ENCODE measurements around the gene STK31.

Gene STK31

DNA sequence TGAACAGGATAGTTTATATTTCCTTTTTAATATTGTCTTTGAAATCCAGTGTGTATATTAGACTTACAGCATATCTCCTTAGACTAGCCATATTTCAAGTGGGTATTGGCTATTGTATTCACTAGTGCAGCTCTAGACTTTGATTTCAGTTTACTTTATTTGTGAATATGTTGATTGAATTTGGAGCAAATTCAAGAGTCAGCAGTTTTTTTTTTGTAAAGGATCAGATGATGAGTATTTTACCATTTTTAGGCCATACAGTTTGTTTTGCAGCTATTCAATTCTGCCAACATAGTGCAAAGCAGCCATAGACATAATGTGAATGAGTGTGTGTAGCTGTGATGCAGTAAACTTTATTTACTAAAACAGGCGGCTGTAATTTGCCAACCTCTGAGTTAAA is 4.6 kb downstream of the STK31 start:
- no peak for TF ChIP-seq ZNF16 (tag by site-specific recombination; IDR thresholded peaks at IDR 0.05; ENCODE audit: low read depth)
- POLR2A ChIA-PET = interaction anchor here (1.3 kb wide), 1 partner anchor 184 kb away, joined by 3 read pairs; no protein-coding TSS in a partner anchor
- Histone ChIP-seq H3K9me3 (ENCODE audit: control insufficient read depth, insufficient read depth, low read depth, low read length) (no peaks in the 10 kb centered on the region), H3K4me3 (ENCODE audit: low read depth, low read length) (no peak overlapping the region), H3K27ac (ENCODE audit: extremely low read depth, low read depth, low read length) (no peak overlapping the region), H3K4me1 (ENCODE audit: control insufficient read depth, insufficient read depth, low read length) (no peaks in the 10 kb centered on the region), H3K36me3 (ENCODE audit: control insufficient read depth in 2 of 2, insufficient read depth in 1 of 2, low read length in 2 of 2) (no peaks in the 10 kb centered on the region)
- CTCF ChIA-PET = interaction anchor here (0.7 to 2.9 kb wide), 6 partner anchors 19 to 453 kb away, joined by 3 to 18 read pairs (median 5); no protein-coding TSS in a partner anchor

DNA sequence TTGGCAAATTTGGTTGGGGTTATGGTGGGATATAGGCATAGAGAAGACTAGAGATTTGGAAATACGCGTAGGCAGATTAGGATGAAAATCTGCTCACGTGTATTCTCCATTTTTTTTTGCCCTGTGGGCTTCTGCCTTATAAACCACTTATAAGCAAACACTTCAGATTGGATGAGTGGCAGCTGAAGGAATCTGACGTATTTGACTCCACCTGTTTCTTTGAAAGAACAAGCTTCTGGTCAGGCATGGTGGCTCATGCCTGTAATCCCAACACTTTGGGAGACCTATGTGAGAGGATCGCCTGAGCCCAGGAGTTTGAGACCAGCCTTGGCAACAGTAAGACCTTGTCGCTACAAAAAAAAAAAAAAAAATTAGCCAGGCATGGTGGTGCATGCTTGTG is 5.1 kb downstream of the STK31 start:
- ChIA-PET CTCF (interaction anchor here (0.6 to 2.9 kb wide), 10 partner anchors 18 to 1213 kb away, joined by 3 to 18 read pairs (median 3); no protein-coding TSS in a partner anchor), POLR2A (no interaction called here)
- H3K36me3 ChIP-seq (ENCODE audit: control insufficient read depth in 2 of 2, insufficient read depth in 1 of 2, low read length in 2 of 2) = no peaks in the 10 kb centered on the region
- H3K4me1 ChIP-seq (ENCODE audit: control insufficient read depth, insufficient read depth, low read length) = peaks cover 3% of the 10 kb centered on the region
- H3K27ac ChIP-seq (ENCODE audit: extremely low read depth, low read depth, low read length) = no peak overlapping the region
- H3K9me3 ChIP-seq (ENCODE audit: control insufficient read depth, insufficient read depth, low read depth, low read length) = no peaks in the 10 kb centered on the region
- no peak overlapping the region for H3K4me3 ChIP-seq (ENCODE audit: low read depth, low read length)
- TF ChIP-seq, protein P1, sequence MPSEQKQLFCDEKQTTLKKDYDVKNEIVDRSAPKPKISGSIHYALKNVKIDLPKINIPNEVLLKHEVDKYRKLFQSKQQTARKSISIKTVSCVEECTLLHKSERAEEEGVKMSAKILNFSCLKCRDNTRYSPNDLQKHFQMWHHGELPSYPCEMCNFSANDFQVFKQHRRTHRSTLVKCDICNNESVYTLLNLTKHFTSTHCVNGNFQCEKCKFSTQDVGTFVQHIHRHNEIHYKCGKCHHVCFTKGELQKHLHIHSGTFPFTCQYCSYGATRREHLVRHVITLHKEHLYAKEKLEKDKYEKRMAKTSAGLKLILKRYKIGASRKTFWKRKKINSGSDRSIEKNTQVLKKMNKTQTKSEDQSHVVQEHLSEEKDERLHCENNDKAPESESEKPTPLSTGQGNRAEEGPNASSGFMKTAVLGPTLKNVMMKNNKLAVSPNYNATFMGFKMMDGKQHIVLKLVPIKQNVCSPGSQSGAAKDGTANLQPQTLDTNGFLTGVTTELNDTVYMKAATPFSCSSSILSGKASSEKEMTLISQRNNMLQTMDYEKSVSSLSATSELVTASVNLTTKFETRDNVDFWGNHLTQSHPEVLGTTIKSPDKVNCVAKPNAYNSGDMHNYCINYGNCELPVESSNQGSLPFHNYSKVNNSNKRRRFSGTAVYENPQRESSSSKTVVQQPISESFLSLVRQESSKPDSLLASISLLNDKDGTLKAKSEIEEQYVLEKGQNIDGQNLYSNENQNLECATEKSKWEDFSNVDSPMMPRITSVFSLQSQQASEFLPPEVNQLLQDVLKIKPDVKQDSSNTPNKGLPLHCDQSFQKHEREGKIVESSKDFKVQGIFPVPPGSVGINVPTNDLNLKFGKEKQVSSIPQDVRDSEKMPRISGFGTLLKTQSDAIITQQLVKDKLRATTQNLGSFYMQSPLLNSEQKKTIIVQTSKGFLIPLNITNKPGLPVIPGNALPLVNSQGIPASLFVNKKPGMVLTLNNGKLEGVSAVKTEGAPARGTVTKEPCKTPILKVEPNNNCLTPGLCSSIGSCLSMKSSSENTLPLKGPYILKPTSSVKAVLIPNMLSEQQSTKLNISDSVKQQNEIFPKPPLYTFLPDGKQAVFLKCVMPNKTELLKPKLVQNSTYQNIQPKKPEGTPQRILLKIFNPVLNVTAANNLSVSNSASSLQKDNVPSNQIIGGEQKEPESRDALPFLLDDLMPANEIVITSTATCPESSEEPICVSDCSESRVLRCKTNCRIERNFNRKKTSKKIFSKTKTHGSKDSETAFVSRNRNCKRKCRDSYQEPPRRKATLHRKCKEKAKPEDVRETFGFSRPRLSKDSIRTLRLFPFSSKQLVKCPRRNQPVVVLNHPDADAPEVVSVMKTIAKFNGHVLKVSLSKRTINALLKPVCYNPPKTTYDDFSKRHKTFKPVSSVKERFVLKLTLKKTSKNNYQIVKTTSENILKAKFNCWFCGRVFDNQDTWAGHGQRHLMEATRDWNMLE (tag by site-specific recombination; conservative IDR thresholded peaks at IDR 0.05; ENCODE audit: low read depth) = no peak
- TF ChIP-seq, protein P2, sequence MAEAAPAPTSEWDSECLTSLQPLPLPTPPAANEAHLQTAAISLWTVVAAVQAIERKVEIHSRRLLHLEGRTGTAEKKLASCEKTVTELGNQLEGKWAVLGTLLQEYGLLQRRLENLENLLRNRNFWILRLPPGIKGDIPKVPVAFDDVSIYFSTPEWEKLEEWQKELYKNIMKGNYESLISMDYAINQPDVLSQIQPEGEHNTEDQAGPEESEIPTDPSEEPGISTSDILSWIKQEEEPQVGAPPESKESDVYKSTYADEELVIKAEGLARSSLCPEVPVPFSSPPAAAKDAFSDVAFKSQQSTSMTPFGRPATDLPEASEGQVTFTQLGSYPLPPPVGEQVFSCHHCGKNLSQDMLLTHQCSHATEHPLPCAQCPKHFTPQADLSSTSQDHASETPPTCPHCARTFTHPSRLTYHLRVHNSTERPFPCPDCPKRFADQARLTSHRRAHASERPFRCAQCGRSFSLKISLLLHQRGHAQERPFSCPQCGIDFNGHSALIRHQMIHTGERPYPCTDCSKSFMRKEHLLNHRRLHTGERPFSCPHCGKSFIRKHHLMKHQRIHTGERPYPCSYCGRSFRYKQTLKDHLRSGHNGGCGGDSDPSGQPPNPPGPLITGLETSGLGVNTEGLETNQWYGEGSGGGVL (tag by site-specific recombination; IDR thresholded peaks at IDR 0.05) = no peak
- TF ChIP-seq, protein P3, sequence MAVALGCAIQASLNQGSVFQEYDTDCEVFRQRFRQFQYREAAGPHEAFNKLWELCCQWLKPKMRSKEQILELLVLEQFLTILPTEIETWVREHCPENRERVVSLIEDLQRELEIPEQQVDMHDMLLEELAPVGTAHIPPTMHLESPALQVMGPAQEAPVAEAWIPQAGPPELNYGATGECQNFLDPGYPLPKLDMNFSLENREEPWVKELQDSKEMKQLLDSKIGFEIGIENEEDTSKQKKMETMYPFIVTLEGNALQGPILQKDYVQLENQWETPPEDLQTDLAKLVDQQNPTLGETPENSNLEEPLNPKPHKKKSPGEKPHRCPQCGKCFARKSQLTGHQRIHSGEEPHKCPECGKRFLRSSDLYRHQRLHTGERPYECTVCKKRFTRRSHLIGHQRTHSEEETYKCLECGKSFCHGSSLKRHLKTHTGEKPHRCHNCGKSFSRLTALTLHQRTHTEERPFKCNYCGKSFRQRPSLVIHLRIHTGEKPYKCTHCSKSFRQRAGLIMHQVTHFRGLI (tag by site-specific recombination; IDR thresholded peaks at IDR 0.05) = no peak
- TF ChIP-seq ZNF335 (tag by site-specific recombination; conservative IDR thresholded peaks at IDR 0.05) (no peak), ZNF292 (tag by site-specific recombination; IDR thresholded peaks at IDR 0.05; ENCODE audit: borderline replicate concordance, low read depth) (no peak), ZNF610 (tag by site-specific recombination; IDR thresholded peaks at IDR 0.05; ENCODE audit: borderline replicate concordance) (no peak), KLF7 (tag by site-specific recombination; IDR thresholded peaks at IDR 0.05; ENCODE audit: borderline replicate concordance) (no peak), ZNF792 (tag by site-specific recombination; IDR thresholded peaks at IDR 0.05) (no peak), ZNF266 (tag by site-specific recombination; IDR thresholded peaks at IDR 0.05; ENCODE audit: low read depth) (no peak)
- TF ChIP-seq, protein P4, sequence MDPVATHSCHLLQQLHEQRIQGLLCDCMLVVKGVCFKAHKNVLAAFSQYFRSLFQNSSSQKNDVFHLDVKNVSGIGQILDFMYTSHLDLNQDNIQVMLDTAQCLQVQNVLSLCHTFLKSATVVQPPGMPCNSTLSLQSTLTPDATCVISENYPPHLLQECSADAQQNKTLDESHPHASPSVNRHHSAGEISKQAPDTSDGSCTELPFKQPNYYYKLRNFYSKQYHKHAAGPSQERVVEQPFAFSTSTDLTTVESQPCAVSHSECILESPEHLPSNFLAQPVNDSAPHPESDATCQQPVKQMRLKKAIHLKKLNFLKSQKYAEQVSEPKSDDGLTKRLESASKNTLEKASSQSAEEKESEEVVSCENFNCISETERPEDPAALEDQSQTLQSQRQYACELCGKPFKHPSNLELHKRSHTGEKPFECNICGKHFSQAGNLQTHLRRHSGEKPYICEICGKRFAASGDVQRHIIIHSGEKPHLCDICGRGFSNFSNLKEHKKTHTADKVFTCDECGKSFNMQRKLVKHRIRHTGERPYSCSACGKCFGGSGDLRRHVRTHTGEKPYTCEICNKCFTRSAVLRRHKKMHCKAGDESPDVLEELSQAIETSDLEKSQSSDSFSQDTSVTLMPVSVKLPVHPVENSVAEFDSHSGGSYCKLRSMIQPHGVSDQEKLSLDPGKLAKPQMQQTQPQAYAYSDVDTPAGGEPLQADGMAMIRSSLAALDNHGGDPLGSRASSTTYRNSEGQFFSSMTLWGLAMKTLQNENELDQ (tag by site-specific recombination; IDR thresholded peaks at IDR 0.05; ENCODE audit: low read depth) = no peak
- TF ChIP-seq, protein P5, sequence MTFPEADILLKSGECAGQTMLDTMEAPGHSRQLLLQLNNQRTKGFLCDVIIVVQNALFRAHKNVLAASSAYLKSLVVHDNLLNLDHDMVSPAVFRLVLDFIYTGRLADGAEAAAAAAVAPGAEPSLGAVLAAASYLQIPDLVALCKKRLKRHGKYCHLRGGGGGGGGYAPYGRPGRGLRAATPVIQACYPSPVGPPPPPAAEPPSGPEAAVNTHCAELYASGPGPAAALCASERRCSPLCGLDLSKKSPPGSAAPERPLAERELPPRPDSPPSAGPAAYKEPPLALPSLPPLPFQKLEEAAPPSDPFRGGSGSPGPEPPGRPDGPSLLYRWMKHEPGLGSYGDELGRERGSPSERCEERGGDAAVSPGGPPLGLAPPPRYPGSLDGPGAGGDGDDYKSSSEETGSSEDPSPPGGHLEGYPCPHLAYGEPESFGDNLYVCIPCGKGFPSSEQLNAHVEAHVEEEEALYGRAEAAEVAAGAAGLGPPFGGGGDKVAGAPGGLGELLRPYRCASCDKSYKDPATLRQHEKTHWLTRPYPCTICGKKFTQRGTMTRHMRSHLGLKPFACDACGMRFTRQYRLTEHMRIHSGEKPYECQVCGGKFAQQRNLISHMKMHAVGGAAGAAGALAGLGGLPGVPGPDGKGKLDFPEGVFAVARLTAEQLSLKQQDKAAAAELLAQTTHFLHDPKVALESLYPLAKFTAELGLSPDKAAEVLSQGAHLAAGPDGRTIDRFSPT (tag by site-specific recombination; IDR thresholded peaks at IDR 0.05) = no peak
- TF ChIP-seq, protein P6, sequence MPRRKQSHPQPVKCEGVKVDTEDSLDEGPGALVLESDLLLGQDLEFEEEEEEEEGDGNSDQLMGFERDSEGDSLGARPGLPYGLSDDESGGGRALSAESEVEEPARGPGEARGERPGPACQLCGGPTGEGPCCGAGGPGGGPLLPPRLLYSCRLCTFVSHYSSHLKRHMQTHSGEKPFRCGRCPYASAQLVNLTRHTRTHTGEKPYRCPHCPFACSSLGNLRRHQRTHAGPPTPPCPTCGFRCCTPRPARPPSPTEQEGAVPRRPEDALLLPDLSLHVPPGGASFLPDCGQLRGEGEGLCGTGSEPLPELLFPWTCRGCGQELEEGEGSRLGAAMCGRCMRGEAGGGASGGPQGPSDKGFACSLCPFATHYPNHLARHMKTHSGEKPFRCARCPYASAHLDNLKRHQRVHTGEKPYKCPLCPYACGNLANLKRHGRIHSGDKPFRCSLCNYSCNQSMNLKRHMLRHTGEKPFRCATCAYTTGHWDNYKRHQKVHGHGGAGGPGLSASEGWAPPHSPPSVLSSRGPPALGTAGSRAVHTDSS (tag by site-specific recombination; IDR thresholded peaks at IDR 0.05) = no peak
- TF ChIP-seq, protein P7, sequence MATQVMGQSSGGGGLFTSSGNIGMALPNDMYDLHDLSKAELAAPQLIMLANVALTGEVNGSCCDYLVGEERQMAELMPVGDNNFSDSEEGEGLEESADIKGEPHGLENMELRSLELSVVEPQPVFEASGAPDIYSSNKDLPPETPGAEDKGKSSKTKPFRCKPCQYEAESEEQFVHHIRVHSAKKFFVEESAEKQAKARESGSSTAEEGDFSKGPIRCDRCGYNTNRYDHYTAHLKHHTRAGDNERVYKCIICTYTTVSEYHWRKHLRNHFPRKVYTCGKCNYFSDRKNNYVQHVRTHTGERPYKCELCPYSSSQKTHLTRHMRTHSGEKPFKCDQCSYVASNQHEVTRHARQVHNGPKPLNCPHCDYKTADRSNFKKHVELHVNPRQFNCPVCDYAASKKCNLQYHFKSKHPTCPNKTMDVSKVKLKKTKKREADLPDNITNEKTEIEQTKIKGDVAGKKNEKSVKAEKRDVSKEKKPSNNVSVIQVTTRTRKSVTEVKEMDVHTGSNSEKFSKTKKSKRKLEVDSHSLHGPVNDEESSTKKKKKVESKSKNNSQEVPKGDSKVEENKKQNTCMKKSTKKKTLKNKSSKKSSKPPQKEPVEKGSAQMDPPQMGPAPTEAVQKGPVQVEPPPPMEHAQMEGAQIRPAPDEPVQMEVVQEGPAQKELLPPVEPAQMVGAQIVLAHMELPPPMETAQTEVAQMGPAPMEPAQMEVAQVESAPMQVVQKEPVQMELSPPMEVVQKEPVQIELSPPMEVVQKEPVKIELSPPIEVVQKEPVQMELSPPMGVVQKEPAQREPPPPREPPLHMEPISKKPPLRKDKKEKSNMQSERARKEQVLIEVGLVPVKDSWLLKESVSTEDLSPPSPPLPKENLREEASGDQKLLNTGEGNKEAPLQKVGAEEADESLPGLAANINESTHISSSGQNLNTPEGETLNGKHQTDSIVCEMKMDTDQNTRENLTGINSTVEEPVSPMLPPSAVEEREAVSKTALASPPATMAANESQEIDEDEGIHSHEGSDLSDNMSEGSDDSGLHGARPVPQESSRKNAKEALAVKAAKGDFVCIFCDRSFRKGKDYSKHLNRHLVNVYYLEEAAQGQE (tag by site-specific recombination; IDR thresholded peaks at IDR 0.05) = no peak

Data from HEK293 (cell line).